Occipital lobe (tissue), 2 donors: ENCODE measurements around the gene NUP188. TPM values are rescaled to one million over a fixed set of nuclear protein-coding genes. Genes with fewer than 3 reads are reported as not detected.
"Not testable (repeated sequence)": the region's sequence is repeated elsewhere in the genome, so short reads cannot be mapped to it uniquely, and the experiment has no call there.

Experiments
- DNase-seq: peaks from one replicate; lab custom pipeline; 2025; lab: John Stamatoyannopoulos, UW
- total RNA-seq: library from RNA; depleted of rRNA; stranded (reverse); fragments of >200 nt; gene quantifications from one replicate; pipeline ENCODE4 v1.2.3, GENCODE V29; 2014

The NUP188 gene
- total RNA-seq, 1 donor from 2014 or later = 17.8 TPM

- not testable (repeated sequence) for DNase-seq
Measured at GRCh38 chr9:128944966-128945365, 2.5 kb upstream of the NUP188 start.

- no peak for DNase-seq
Measured at GRCh38 chr9:128945798-128946501, 1.5 kb upstream of the NUP188 start.

- DNase-seq = peak; percentile 59
Measured at GRCh38 chr9:128946571-128947276, 775 bp upstream of the NUP188 start.

GRCh38 chr9:128947277-128947526, 297 bp upstream of the NUP188 start:
- no peak for DNase-seq

GRCh38 chr9:128961403-128961802, 13.9 kb downstream of the NUP188 start:
- not testable (repeated sequence) for DNase-seq

- no peak for DNase-seq
Measured at GRCh38 chr9:128969491-128969890, 22.0 kb downstream of the NUP188 start.

GRCh38 chr9:128972956-128973355, 25.5 kb downstream of the NUP188 start:
- DNase-seq = no peak

- DNase-seq = no peak
Measured at GRCh38 chr9:128979111-128979510, 31.6 kb downstream of the NUP188 start.

- DNase-seq = no peak
Measured at GRCh38 chr9:128983536-128983935, 36.0 kb downstream of the NUP188 start.

GRCh38 chr9:128986671-128987070, 39.2 kb downstream of the NUP188 start:
- no peak for DNase-seq

GRCh38 chr9:128987805-128988204, 40.3 kb downstream of the NUP188 start:
- no peak for DNase-seq

- peak; percentile 24 for DNase-seq
Measured at GRCh38 chr9:128992995-128993394, 45.5 kb downstream of the NUP188 start.

- DNase-seq = no peak
Measured at GRCh38 chr9:128995791-128996190, 48.3 kb downstream of the NUP188 start.

GRCh38 chr9:128998462-128998861, 51.0 kb downstream of the NUP188 start:
- DNase-seq = no peak

GRCh38 chr9:128999581-129000206, 52.2 kb downstream of the NUP188 start:
- no peak for DNase-seq

- DNase-seq = no peak
Measured at GRCh38 chr9:129001504-129002325, 54.2 kb downstream of the NUP188 start.

GRCh38 chr9:129002992-129003391, 55.5 kb downstream of the NUP188 start:
- no peak for DNase-seq

GRCh38 chr9:129004173-129004572, 56.7 kb downstream of the NUP188 start:
- not testable (repeated sequence) for DNase-seq

GRCh38 chr9:129005336-129005997, 58.0 kb downstream of the NUP188 start:
- no peak for DNase-seq

GRCh38 chr9:129006328-129007034, 59.0 kb downstream of the NUP188 start:
- DNase-seq = peak; percentile 68
